ACC112 (cell line): ENCODE results near the gene RBM47.

Experiments used
- H2AFZ ChIP-seq: fragments of 200-600 bp; sonication (generic); one replicate; pipeline ENCODE4 v1.6.0; 2017; ENCODE audit warnings: antibody characterized with exemption, low read length; ENCODE audit not compliant: unreplicated experiment
- H3K27ac ChIP-seq: fragments of 200-600 bp; sonication (generic); 2 replicates; pipeline ENCODE4 v1.5.1; 2014; ENCODE audit warnings: low read depth, mild to moderate bottlenecking, antibody characterized with exemption, low read length, moderate library complexity
- H3K27me3 ChIP-seq: fragments of 200-600 bp; sonication (generic); 2 replicates; pipeline ENCODE4 v1.6.1; 2014; ENCODE audit warnings: mild to moderate bottlenecking, antibody characterized with exemption, low read length, moderate library complexity, mixed read lengths; ENCODE audit not compliant: insufficient read depth
- H3K36me3 ChIP-seq: fragments of 200-600 bp; sonication (generic); 2 replicates; pipeline ENCODE4 v1.6.1; 2016; ENCODE audit warnings: mild to moderate bottlenecking, antibody characterized with exemption, low read length, moderate library complexity, mixed read lengths; ENCODE audit not compliant: insufficient read depth
- H3K4me1 ChIP-seq: fragments of 200-600 bp; sonication (generic); one replicate; pipeline ENCODE4 v1.6.1; 2016; ENCODE audit warnings: low read length, mixed read lengths; ENCODE audit not compliant: insufficient read depth, unreplicated experiment, control insufficient read depth
- H3K4me3 ChIP-seq: fragments of 200-600 bp; sonication (generic); 2 replicates; pipeline ENCODE4 v1.5.1; 2014; ENCODE audit warnings: mild to moderate bottlenecking, low read depth, low read length
- H3K79me2 ChIP-seq: fragments of 200-600 bp; sonication (generic); one replicate; pipeline ENCODE4 v1.6.0; 2016; ENCODE audit warnings: low read length; ENCODE audit not compliant: control insufficient read depth, unreplicated experiment, insufficient read depth

The RBM47 gene

GRCh38 chr4:40606239-40606767 is 23.4 kb downstream of the RBM47 start:
- Histone ChIP-seq H3K4me3 (no peak overlapping the region), H2AFZ (no peak overlapping the region), H3K27me3 (no peaks in the 10 kb centered on the region), H3K79me2 (no peaks in the 10 kb centered on the region), H3K36me3 (no peaks in the 10 kb centered on the region), H3K4me1 (no peaks in the 10 kb centered on the region), H3K27ac (no peak overlapping the region)

DNA sequence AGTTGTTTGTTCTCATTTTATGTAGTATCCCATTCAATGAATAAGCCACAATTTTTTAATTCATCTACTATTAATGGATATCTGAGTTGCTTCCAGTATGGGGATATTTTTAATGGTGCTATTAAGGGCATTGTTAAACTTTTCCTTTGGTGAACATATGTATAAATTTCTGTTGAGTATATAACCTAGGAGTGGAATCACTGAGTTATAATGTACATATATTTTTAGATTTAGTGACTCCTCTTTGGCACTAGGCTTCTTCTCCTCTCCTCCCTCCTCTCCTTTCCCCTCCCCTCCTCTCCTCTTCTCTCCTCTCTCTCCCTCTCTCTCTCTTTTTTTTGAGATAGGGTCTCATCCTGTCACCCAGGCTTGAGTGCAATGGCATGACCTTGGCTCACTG is 26.4 kb downstream of the RBM47 start:
- H3K79me2 ChIP-seq = no peaks in the 10 kb centered on the region
- no peak overlapping the region for H2AFZ ChIP-seq
- no peaks in the 10 kb centered on the region for H3K36me3 ChIP-seq
- H3K27me3 ChIP-seq = no peaks in the 10 kb centered on the region
- no peak overlapping the region for H3K27ac ChIP-seq
- H3K4me1 ChIP-seq = no peaks in the 10 kb centered on the region
- H3K4me3 ChIP-seq = no peak overlapping the region

DNA sequence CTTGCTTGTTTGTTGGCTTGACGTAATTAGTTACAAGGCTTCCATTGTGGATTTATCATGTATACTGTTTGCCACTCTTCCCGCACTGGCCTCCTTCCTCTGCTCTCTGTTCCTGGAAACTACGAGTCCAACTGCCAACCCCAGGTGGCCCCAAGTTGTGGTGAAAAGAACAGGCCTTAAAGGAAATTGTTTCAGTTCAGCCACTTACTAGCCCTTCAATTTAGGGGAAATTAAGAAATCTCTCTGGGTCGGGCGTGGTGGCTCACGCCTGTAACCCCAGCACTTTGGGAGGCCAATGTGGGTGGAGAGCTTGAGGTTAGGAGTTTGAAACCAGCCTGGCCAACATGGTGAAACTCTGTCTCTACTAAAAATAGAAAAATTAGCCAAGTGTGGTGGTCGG is 28.0 kb downstream of the RBM47 start:
- Histone ChIP-seq H3K36me3 (no peaks in the 10 kb centered on the region), H3K79me2 (no peaks in the 10 kb centered on the region), H3K4me1 (no peaks in the 10 kb centered on the region), H3K27ac (no peak overlapping the region), H3K4me3 (no peak overlapping the region), H3K27me3 (no peaks in the 10 kb centered on the region), H2AFZ (no peak overlapping the region)

DNA sequence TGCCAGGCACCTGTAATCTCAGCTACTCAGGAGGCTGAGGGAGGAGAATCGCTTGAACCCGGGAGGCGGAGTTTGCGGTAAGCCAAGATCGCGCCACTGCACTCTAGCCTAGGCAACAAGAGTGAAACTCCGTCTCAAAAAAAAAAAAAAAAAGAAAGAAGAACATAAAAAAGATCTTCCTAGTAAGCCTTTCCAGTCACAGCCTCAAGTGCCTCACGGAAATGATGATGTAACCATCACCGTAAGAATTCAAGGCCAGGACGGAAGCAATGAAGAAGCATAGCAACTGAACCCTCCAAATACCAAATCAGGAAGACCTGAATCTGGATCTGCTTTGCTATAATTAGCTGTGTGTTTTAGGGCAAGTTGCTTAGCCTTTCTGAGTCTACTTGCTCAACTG is 28.8 kb downstream of the RBM47 start:
- Histone ChIP-seq H3K36me3 (no peaks in the 10 kb centered on the region), H2AFZ (no peak overlapping the region), H3K27me3 (no peaks in the 10 kb centered on the region), H3K79me2 (no peaks in the 10 kb centered on the region), H3K4me3 (no peak overlapping the region), H3K4me1 (no peaks in the 10 kb centered on the region), H3K27ac (no peak overlapping the region)

DNA sequence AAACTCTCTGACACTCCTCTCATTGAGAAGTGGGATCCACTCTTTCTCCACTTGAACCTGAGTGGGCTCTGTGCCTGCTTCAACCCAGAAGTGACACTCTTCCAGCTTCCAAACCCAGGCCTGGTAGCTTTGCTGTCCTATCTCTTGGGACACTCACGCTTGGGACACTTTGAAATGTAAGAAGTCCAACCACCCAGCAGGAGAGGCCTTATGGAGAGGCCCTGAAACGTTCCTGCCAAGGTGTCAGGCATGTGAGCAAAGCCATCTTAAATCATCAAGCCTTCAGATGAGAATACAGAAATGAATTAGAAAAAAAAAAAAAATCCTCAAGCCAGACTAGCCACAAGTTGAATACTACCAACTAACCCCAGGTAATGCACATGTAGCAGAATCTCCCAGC is 30.2 kb downstream of the RBM47 start:
- Histone ChIP-seq H3K4me3 (no peak overlapping the region), H3K27ac (no peak overlapping the region), H3K27me3 (no peaks in the 10 kb centered on the region), H3K4me1 (no peaks in the 10 kb centered on the region), H3K79me2 (no peaks in the 10 kb centered on the region), H3K36me3 (no peaks in the 10 kb centered on the region), H2AFZ (no peak overlapping the region)

DNA sequence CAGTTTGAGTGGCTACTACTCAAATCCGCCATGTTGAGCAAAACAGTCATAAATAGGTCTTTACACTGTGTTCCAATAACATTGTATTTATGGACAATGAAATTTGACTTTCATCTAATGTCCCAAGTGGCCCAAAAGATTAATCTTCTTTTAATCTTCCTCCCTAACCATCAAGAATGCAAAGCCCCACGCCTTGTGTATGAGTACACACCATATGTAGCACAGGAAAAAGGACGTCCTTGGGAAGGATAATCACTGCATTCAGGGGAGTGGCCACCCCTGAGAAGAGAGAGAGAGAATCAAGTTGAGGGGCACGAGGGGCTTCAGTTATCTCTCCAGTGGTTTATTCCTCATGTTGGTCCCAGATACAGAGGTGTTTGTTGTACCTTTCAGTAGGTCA is 33.1 kb downstream of the RBM47 start:
- Histone ChIP-seq H3K4me1 (no peaks in the 10 kb centered on the region), H3K27ac (no peak overlapping the region), H3K27me3 (no peaks in the 10 kb centered on the region), H3K36me3 (no peaks in the 10 kb centered on the region), H2AFZ (no peak overlapping the region), H3K79me2 (no peaks in the 10 kb centered on the region), H3K4me3 (no peak overlapping the region)

GRCh38 chr4:40595981-40596380 is 33.7 kb downstream of the RBM47 start:
- Histone ChIP-seq H2AFZ (no peak overlapping the region), H3K27me3 (no peaks in the 10 kb centered on the region), H3K4me3 (no peak overlapping the region), H3K36me3 (no peaks in the 10 kb centered on the region), H3K79me2 (no peaks in the 10 kb centered on the region), H3K4me1 (no peaks in the 10 kb centered on the region), H3K27ac (no peak overlapping the region)

GRCh38 chr4:40594261-40595178 is 35.1 kb downstream of the RBM47 start:
- Histone ChIP-seq H3K4me1 (no peaks in the 10 kb centered on the region), H3K36me3 (no peaks in the 10 kb centered on the region), H3K4me3 (no peak overlapping the region), H2AFZ (no peak overlapping the region), H3K27me3 (no peaks in the 10 kb centered on the region), H3K79me2 (no peaks in the 10 kb centered on the region), H3K27ac (no peak overlapping the region)

GRCh38 chr4:40592034-40592433 is 37.6 kb downstream of the RBM47 start:
- H3K79me2 ChIP-seq = no peaks in the 10 kb centered on the region
- no peak overlapping the region for H3K4me3 ChIP-seq
- no peak overlapping the region for H2AFZ ChIP-seq
- no peak overlapping the region for H3K27ac ChIP-seq
- no peaks in the 10 kb centered on the region for H3K27me3 ChIP-seq
- H3K4me1 ChIP-seq = peaks cover 13% of the 10 kb centered on the region
- H3K36me3 ChIP-seq = no peaks in the 10 kb centered on the region

DNA sequence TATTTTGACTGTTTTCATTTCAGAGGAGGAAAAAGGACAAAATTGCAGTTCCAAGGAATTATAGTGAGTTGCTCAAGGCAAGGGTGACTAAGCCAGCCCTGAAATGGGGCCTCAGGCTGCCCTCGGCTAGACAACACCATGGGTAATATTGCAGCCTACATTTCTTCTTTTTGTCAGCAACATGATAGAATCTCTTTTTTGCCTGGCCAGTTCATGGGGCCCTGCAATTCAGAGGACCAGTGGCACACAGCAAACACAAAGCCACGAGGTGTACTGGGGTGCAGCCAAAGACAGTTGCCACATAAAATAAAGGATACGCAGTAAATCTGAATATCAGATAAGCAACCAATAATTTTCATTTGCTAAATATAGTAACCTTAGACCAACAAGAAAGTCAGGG is 41.8 kb downstream of the RBM47 start:
- no peaks in the 10 kb centered on the region for H3K79me2 ChIP-seq
- H3K27ac ChIP-seq = no peak overlapping the region

GRCh38 chr4:40587351-40587750 is 42.3 kb downstream of the RBM47 start:
- H3K27ac ChIP-seq = no peak overlapping the region

More for the DNA sequence above, 41.8 kb downstream of the RBM47 start:
- Histone ChIP-seq H3K27me3 (no peaks in the 10 kb centered on the region), H3K4me1 (peaks cover 19% of the 10 kb centered on the region), H3K4me3 (no peak overlapping the region), H2AFZ (no peak overlapping the region), H3K36me3 (no peaks in the 10 kb centered on the region)

More at GRCh38 chr4:40587351-40587750, 42.3 kb downstream of the RBM47 start:
- Histone ChIP-seq H3K4me1 (peaks cover 19% of the 10 kb centered on the region), H2AFZ (no peak overlapping the region), H3K79me2 (no peaks in the 10 kb centered on the region), H3K4me3 (no peak overlapping the region), H3K27me3 (no peaks in the 10 kb centered on the region), H3K36me3 (no peaks in the 10 kb centered on the region)
